22Rv1 (cell line): ENCODE data around the gene WFS1.

ENCODE experiments used
- H3K27ac ChIP-seq: fragments of 450-650 bp; 2 replicates; pipeline ENCODE4 v1.5.1; 2017
- ZFX ChIP-seq: fragments of 450-650 bp; IDR thresholded peaks from 2 replicates; pipeline ENCODE4 v1.6.1; 2017; ENCODE audit warnings: antibody characterized with exemption, borderline replicate concordance
- TF ChIP-seq, protein P1 (sequence below): fragments of 450-650 bp; IDR thresholded peaks from 2 replicates; pipeline ENCODE4 v1.5.1; 2017; ENCODE audit warnings: mild to moderate bottlenecking

WFS1 gene

DNA sequence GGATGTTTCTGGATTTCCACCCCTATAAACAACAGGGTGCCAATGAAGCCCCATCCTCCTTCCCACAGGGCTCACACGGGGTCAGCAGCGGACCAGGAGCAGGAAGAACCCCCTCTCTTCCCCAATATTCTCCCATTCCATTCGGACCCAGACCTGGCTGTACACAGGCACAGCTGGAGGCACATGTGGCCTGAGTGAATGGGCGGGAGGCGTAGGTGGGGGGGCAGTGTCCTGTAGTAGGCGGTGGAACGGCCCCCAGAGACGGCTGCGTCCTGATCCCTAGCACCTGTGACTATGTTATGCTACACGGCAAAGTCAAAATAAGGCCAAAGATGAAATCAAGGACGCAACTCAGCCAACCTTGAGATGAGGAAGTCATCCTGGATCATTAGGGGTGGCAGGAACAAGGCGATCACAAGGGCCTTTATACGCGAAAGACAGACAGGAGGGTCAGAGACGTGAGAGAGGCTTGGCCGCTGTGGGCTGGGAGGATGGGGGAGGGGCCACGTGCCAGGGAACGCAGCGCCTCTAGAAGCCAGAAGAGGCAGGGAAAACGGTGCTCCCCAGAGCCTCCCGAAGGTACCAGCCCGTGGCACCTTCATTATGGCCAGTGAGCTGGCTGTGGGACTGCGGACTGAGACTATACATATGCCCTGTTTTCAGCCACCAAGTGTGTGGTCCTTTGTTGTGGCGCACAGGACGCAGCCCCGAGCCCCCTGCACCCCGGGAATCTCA lies 75.6 kb downstream of the WFS1 start:
- no peak overlapping the region for H3K27ac ChIP-seq
- TF ChIP-seq, protein P1, sequence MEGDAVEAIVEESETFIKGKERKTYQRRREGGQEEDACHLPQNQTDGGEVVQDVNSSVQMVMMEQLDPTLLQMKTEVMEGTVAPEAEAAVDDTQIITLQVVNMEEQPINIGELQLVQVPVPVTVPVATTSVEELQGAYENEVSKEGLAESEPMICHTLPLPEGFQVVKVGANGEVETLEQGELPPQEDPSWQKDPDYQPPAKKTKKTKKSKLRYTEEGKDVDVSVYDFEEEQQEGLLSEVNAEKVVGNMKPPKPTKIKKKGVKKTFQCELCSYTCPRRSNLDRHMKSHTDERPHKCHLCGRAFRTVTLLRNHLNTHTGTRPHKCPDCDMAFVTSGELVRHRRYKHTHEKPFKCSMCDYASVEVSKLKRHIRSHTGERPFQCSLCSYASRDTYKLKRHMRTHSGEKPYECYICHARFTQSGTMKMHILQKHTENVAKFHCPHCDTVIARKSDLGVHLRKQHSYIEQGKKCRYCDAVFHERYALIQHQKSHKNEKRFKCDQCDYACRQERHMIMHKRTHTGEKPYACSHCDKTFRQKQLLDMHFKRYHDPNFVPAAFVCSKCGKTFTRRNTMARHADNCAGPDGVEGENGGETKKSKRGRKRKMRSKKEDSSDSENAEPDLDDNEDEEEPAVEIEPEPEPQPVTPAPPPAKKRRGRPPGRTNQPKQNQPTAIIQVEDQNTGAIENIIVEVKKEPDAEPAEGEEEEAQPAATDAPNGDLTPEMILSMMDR, result no peak
- no peak for TF ChIP-seq ZFX

DNA sequence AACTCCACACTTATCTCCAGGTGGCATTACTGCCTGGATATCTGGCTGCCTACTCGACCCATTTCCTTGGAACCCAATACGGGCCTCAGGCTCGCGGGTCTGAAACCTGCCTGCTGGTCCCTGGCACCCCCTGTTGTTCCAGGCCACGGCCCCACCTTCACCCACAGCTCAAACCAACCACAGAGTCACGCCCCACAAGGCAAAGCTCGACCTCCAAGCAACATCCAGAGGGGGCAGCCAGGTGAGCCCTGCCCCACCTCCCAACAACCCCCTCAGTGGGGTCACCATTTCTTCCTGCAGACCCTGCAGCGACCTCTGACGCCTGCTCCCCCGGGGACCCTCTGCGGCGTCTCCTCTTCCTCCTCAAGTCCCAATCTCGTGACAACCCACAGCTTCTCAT lies 76.2 kb downstream of the WFS1 start:
- TF ChIP-seq, protein P1, result no peak
- no peak overlapping the region for H3K27ac ChIP-seq

DNA sequence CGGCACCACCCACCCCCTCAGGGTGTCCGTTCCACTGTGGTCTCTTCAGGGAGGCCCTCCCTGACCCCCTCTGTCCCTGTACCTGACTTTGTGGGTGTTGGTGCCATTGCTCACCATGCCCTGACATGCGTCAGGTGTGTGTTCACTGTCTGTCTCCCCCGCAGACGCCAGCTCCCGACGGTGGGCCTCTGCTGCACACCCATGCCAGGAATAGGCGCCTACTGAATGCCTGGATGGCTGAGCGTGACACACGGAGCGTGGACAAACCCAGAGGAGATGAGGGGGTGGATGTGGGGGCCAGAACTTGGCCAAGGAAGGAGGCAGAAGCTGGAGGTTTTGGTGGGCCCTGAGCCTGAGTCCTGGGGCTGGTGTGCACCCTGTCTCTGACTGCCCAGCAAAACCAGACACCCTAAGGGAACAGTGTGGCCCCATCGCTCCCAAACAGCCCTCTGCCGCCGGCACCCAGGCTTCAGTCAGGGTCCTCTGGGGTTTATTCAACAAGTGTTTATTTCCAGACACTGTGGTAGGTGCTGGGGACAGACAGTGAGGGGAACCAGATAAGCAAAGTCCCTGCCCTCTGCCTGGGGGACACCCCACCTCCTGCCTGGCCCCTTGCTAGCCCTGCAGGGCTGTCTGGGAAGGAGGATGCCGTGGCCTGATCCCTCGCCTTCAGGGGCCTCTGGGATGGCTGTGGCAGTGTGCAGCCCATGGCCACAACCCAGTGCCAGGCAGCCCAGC lies 76.9 kb downstream of the WFS1 start:
- no peak for TF ChIP-seq ZFX
- TF ChIP-seq, protein P1, result no peak
- H3K27ac ChIP-seq, result no peak overlapping the region

DNA sequence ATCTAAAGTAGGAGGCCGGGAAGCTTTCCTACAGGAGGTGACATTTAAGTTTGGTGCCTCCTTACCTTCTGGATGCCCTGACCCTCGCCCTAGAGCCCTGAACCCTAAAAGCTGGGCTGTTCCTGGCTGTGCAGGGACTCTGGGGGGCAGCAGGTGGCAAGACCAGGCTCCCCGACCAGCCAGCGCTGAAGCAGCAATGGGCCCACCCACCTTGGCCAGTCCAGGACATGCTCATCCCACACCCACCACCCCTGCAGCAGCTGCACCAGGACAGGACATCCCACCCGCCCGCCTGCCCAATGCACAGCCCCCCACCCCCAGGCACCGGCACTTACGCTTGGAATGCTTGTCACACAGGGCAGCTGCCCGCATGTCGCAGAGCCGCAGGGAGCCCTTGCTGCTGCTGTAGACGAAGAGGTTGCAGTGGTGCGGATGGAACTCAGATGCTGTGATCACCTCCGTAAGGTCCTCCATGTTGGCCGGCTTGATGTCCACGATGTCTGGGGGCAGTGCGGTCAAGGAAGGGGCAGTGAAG lies 77.9 kb downstream of the WFS1 start:
- no peak for TF ChIP-seq ZFX
- TF ChIP-seq, protein P1, result no peak
- no peak overlapping the region for H3K27ac ChIP-seq

DNA sequence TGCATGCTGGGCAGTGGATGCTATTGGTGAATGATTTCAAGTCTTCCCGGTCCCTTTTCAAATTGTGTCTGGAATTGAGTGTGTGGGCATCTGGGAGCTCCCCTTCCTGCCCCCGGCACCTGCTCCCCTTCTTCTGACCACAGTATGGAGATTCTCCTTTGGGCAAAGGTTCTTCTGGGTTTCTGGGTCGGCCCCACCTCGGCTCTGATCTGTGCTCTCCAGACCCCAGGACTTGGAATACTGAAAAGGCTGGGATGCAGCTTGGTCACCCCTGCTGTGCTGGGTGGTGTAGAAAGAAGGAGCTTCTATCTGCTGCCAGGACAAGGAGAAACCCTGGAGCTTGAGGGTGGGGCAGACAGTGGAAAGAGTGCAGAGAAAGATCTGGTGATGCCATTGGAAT lies 78.8 kb downstream of the WFS1 start:
- TF ChIP-seq ZFX, result no peak
- TF ChIP-seq, protein P1, result no peak
- H3K27ac ChIP-seq, result no peak overlapping the region

DNA sequence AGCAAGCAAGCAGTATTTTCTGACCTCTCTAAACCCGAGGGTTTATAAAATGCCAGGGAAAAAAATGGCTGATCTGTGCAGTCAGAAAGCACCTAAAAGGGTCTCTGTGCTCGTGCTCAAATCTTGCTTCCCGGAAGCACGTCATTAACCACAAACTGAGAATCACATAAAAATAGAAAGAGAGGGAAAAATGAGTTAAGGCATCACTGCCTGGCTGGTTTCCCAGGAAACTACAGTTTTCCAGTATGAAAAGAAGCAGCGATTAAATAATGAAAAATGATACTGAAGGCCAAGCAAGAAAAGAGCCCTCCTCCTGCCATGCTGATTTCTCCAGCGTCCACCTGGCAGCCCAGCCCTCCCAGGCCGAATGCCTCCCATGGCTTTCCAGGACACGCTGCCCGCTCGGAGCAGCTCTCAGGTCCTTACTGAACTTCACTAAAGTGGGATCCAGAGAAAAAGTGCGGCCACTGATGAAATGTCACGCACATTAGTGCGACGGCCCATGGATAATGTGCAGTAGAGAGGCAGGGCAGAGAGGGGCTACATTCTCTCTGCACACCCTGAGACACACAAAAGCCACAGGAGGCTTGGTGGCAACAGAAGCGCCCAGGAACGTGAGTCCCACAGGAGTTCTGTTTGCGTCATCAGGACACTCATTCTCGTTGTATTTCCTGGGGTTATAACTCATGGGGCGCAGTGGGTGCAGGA lies 80.4 kb downstream of the WFS1 start:
- TF ChIP-seq, protein P1, result no peak
- TF ChIP-seq ZFX, result no peak
- H3K27ac ChIP-seq, result no peak overlapping the region
